HG03342 (cell line): ENCODE data around the gene LYSET.
"Not testable (repeated sequence)": the region's sequence is repeated elsewhere in the genome, so short reads cannot be mapped to it uniquely, and the experiment has no call there.

Source experiments
- ATAC-seq: cut with Tn5 transposase; IDR thresholded peaks from one replicate; pipeline ENCODE4 v1.9.1; 2021; ENCODE audit warnings: mild to moderate bottlenecking, moderate library complexity; ENCODE audit not compliant: unreplicated experiment

The LYSET gene

DNA sequence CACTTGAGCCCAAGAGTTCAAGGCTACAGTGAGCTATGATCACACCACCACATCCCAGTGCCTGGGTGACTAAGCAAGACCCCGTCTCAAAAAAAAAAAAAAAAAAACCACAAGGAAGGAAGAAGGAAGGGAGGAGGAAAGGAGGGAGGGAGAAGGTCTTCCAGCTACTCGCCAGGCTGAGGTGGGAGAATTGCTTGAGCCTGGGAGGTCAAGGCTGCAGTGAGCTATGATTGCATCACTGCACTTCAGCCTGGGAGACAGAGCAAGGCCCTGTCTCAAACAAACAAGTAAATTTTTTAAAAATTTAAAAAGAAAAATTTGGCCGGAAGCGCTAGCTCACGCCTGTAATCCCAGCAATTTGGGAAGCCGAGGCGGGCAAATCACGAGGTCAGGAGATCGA, 16.5 kb upstream of the LYSET start:
- ATAC-seq, result not testable (repeated sequence)

DNA sequence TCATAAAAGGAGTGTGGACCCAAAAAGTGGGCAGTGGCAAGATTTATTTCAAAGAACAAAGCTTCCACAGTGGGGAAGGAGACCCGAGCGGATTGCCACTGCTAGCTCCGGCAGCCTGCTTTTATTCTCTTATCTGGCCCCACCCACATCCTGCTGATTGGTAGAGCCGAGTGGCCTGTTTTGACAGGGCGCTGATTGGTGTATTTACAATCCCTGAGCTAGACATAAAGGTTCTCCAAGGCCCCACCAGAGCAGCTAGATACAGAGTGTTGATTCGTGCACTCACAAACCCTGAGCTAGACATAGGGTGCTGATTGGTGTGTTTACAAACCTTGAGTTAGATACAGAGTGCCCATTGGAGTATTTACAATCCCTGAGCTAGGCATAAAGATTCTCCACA, 15.5 kb upstream of the LYSET start:
- ATAC-seq, result not testable (repeated sequence)

DNA sequence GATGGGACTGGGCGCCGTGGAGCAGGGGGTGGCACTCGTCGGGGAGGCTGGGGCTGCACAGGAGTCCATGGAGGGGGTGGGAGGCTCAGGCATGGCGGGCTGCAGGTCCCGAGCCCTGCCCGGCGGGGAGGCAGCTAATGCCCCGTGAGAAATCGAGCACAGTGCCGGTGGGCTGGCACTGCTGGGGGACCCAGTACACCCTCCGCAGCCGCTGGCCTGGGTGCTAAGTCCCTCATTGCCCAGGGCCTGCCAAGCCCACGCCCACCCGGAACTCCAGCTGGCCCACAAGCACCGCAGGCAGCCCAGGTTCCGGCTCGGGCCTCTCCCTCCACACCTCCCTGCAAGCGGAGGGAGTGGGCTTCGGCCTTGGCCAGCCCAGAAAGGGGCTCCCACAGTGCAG, 15.0 kb upstream of the LYSET start:
- ATAC-seq, result not testable (repeated sequence)

DNA sequence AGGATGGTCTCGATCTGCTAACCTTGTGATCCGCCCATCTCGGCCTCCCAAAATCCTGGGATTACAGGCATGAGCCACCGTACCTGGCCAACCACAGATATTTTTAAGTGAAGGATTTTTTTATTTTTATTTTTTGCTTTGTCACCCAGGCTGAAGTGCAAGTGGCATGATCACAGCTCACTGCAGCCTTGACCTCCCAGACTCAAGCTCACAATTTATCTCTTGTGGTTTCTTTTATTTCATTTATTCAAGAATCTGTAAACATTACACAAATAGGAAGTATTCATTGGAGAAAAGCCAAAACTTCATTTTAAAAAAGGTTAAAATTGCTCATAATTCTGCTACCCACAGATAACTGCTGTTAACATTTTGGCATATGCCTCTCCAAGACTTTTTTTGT, 13.7 kb upstream of the LYSET start:
- no peak for ATAC-seq

DNA sequence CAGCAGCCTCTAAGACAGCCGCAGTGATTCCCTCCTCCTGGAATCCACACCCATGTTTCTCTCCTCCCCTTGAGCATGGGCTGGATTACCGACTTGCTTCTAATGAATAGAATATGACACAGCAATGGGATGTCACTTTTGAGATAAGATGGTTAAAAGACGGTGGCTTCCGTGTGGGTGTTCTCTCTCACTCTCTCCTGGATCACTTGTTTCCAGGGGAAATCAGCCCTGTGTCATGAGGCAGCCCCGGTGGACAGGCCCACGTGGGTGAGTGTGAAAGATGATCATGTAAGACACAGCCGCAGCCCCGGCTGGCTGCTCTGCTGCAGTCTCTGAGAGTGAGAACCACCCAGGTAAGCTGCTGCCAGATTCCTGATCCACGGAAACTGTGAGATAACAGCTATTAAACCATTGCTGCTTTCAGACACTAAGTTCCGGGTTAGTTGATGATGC, 11.1 kb upstream of the LYSET start:
- no peak for ATAC-seq

DNA sequence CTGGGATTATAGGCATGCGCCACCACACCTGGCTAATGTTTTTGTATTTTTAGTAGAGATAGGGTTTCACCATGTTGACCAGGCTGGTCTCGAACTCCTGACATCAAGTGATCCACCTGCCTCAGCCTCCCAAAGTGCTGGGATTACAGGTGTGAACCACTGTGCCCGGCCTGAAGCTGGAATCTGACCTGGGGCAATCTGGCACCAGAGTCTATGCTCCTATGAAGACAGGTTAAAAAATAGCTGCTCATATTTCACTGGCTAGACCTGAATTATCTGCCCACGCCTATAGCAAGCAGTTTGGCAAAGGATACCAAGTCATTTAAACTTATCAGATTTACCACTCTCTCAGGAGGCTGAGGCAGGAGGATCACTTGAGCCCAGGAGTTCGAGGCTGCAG, 10.4 kb upstream of the LYSET start:
- not testable (repeated sequence) for ATAC-seq

DNA sequence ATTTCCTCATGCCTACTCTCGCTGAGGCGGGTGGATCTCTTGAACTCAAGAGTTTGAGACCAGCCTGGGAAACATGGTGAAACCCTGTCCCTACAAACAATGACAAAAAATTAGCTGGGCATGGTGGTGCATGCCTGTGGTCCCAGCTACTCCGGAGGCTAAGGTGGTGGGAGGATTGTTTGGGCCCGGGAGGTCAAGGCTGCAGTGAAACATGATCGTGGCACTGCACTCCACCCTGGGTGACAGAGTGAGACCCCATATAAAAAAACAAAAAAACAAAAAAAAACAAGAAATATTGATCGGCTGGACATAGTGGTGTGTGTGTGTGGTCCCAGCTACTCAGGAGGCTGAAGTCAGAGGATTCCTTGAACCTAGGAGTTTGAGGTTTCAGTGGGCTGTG, 9.6 kb upstream of the LYSET start:
- no peak for ATAC-seq

DNA sequence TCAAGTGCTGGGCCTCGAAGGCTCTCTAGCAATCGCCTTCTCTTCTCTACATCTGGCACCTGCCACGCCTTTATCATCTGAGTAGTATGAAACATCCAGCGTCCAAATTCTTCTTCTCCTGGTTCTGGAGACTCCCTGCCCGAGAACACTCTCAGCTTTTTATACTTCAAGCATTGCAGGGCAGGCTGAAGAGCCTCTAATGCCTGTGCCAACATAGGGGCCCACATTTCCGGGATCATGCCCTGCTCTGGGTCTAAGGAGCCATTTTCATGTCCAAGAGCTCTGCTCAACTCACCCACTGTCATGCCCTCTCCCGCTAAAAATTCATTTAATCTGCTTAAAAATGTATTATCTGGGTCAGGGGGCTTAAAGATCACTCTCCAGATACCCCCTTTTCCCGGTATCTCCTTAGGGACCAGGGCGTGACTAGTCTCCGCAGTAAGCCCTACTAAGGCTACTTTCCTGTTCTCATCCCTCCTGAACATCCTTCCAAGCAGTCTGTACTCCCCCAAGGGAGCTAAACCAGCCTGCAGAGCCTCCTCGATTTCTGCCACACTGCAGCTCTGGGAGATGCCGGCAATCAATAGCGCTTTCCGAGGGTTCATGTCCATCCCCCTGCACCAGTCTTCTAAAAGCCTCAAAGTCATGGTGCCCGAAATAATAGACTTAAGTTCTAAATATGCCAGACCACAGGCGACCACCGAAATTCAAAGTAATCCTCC, 1.4 kb upstream of the LYSET start:
- no peak for ATAC-seq

DNA sequence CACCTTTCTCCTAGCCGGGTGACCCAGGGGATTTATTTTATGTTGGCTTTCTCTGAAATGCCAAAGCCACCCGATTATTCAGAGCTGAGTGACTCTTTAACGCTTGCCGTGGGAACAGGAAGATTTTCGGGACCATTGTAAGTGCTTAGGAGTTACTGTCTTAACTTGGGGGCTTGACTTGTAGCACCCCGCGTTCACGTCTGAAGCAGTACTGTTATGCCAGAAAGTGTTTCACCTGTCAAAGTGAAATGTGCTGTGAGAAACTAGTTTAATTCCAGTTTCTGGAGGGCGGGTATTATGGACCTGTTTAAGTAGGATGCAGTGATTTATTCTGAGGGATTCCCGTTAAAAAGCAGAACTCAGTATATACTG, 218 bp downstream of the LYSET start:
- no peak for ATAC-seq

DNA sequence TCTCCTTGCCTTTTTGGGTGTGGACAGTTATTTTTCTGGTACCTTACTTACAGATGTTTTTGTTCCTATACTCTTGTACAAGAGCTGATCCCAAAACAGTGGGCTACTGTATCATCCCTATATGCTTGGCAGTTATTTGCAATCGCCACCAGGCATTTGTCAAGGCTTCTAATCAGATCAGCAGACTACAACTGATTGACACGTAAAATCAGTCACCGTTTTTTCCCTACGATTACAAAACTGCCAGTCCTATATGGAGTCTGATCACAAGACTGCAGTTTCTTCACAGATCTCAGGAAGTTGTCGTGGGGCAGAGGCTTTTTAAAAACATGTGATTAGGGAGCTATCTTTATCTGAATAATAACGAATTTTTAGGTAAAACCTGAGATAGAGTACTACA, 1.3 kb downstream of the LYSET start:
- ATAC-seq, result no peak

DNA sequence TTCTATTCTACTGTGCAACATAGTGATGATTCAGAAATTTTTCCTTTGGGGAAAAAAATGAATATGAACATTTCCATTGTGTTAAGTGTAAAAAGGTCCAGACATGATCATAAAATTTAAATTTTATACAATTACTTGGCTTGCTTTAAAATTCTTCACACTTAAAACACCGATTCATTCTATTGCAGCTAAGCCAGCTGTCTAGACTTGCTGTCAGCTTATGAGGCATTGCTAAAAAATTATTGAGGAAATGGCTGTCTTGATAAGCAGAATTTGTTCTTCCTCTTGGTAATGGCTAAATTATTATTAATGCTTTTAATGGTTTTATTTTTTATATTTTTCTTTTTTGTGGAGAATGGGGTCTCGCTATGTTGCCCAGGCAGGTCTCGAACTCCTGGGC, 1.8 kb downstream of the LYSET start:
- no peak for ATAC-seq

DNA sequence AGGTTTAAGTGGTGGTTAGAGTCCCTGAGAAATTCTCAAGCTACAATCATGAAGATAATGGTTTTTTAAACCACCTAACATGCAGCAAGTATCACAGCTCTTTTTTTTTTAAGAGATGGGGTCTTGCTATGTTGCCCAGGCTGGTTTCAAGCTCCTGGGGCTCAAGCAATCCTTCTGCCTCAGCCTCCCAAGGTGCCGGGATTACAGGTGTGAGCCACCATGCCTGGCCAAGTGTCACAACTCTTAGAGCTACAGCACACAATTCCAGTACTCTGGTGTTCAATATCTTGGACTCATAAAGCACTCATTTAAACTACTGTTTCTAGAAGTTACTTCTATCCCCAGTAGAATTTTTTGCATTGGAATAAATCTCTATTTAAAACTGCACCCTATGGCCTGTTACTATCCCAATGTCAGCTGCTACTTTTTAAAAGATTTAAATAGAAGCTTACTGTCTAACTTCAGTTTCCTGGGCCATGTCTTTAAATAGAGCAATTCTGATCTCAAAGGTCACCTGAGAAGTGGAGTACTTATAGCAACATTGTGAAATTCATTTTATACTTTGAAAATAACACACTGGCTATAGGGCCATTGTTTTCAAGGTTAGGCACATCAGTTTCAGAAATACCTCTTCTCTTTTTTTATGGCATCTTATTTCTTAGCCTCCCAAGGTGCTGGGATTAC, 10.3 kb downstream of the LYSET start:
- no peak for ATAC-seq

DNA sequence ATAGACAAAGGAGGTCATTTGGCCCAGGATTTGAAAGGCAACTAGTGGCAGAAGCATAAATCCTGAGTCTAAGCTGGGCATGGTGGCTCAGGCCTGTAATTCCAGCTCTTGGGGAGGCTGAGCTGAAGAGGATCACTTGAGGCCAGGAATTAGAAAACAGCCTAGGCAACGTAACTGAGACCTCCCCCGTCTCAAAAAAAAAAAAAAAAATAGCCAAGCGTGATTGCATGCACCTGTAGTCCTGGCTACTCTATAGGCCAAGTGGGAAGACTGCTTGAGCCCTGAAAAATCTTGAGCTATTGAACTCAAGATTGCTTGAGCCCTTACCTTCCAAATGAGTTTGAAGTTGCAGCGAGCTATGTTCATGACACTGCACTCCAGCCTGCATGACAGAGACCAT, 13.9 kb downstream of the LYSET start:
- ATAC-seq, result no peak

DNA sequence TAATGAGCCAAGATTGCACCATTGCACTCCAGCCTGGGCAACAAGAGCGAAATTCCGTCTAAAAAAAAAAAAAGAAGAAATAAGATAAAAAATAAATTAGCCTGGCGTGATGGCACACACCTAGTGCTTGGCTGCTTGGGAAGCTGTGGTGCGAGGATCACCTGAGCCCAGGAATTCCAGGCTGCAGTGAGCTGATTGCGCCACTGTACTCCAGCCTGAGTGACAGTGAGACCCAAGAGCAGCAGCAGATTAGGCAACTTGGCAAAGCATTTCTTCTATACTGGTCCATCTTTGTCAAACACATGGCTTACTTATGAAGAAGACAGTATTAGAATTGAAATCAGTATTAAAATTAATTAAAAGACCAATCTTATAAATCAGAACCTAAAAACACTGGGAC, 15.4 kb downstream of the LYSET start:
- no peak for ATAC-seq

DNA sequence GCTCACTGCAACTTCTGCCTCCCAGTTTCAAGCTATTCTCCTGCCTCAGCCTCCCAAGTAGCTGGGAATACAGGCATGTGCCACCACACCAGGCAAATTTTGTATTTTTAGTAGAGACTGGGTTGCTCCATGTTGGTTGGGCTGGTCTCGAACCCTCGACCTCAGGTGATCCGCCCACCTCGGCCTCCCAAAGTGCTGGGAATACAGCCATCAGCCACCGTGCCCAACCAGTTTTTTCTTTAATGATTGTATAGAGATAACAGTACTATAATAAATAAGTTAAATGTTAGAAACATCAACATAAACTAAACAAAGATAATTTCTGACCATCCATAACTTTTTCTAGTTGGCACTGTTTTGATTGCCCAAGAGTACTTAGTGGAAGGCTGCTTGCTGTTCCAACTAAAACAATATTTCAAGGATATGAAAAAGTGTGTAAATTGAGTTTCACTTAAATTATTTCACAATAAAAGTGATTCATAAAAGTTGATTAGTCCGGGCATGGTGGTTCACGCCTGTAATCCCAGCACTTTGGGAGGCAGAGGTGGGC, 16.1 kb downstream of the LYSET start:
- ATAC-seq, result no peak

DNA sequence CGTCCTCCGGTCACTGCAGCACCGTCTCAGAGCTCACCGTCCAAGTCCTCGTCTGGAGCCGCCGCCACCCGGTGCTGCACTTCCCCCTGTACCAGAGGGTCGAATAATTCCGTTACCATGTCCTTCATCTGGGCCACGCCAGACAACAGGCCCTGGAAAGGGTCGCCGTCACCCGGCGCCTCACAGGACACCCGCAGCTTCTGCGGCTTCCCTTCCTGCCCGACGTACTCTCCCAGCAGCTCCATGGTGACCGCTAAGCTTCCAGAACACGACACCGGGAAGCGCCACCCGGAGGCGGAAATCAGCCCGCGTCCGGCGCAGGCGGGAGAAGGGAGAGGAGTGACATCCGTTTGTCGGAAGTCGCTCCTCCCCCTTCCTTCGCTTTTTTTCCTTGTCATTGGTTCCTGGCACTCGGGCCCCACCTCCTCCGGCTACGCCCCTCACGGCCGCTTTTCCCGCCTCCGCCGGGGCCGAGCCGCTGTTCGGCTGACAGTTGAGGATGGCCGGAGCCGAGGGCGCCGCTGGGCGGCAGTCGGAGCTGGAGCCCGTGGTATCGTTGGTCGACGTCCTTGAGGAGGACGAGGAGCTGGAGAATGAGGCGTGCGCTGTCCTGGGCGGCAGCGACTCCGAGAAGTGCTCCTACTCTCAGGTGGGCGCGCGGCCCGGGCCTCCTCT, 21.8 kb downstream of the LYSET start, which contains the start of the genes GON7 and UBR7:
TSS of gene GON7 (minus strand) at position 273 of the 675 bp plus-strand sequence. CDS start at position 245, 28 bp downstream.
TSS of gene UBR7 (plus strand) at position 464 of the 675 bp plus-strand sequence. CDS start at position 500, 36 bp downstream.
- peak; percentile 89 for ATAC-seq

DNA sequence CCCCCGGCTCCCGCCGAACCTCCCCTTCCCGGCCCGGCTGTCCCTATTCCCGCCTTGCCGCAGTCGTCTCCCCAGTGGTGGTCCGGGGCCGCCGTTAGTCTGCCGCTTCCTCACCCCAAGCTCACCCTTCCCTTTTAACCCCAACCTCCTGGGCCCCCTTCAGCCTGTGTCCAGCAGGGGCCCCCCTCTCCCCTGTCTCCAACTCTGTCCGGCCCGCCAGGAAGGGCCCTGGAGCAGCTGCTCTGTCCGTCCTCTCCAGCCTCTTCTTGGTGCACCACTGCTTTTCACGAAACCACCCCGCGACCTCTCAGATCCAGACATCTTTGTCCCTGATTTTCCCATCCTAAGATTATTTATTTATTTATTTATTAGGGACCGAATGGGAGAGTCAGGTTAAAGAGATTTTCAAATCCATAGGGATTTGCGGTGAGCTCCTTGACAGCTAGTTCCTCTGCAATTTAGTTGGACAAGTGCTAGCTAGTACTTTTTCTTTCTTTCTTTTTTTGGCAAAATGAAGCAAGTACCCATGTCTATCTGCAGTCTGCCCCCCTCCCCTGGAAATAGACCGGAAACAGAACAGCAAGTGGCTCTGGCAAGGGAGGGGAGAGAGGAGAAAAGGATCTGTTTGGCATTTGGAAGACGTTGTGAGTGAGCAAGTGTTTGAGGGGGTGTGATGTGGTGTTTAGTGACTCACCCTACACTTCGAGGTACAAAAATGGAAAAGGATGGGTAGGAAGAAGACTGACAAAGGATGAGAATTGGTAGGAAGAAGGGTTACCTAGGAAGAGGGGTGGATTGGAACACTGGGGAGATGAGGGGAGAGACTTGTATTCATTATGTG, 22.6 kb downstream of the LYSET start:
- ATAC-seq, result peak; percentile 39

DNA sequence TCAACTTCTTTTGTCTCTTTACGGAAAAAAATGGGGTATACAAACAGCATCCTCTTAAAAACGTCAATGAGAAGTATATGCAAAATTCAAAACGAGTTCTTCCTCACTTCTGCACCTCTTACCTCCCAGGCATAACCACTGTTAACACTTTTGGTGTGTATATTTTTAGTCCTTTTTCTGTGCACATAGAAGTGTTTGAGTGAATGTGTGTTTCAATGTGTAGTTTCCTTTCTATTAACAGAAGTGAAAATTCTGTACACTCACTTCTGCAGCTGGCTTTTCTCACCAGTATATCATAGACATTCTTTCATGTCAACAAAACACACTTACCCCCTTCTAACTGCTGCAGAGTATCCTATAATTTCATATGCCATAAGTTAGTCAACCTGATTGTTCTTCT, 27.3 kb downstream of the LYSET start:
- ATAC-seq, result peak; percentile 50

DNA sequence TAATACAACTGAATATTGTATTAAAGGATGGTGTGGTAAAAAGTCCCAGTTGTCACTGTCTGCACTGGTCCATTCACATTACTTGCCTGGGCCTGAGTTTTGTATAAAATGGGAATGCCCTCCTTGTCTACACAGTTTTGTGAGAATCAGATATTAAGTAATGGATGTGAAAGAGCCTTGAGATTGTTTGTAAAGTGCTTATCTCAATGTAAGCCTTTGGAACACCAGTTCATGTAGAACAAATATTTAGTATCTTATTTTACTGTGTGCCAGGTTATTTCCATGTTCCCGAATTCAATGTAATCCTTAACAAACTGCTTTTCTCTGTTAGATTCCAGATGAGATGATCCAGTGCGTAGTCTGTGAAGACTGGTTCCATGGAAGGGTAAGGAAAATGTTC, 29.5 kb downstream of the LYSET start:
- no peak for ATAC-seq

DNA sequence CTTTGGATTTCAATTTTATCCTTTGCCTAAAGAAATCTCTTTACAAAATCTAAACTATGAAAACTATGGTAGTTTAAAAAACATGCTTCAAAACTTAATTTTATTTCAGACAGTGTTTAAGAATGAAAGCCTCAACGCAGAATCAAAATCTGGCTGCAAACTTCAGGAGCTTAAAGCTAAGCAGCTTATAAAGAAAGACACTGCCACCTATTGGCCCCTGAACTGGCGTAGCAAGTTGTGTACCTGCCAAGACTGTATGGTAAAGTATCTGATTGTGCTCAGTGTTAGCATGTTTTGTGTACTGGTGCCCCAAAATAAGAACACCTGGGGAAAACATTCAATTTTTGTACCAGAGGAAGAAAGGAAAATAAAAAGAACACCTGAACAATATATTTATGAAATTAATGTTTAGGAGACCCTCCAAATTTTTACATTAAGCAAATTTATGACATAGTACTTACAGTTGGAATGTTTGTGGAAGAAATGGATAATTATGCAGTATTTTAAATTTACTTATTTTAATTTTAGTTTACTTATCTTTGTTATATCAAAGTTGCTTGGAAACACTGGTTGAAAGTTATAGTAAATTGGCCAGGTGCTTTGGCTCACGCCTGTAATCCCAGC, 34.1 kb downstream of the LYSET start:
- ATAC-seq, result no peak
